ENCODE results near the gene PPP3CA.
"Not testable (repeated sequence)": the region's sequence is repeated elsewhere in the genome, so short reads cannot be mapped to it uniquely, and the experiment has no call there.

The PPP3CA gene

DNA sequence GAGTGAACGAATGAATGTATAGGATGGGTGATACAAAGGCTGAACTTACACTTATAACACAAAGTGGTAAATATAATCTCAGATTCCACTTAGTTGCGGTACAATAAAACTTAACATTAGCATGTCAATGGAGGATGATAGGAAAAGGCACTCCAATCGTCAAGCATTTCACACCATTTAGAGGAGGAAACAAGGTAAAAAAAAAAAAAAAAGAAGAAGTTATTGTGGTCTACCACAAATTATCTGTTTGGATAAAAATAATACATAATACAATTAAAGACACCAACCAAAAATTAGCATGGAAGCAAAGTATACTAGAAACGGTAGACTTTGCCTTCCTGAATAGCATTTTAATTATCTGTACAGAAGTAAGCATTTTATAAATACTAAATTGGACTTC, 205.5 kb downstream of the PPP3CA start:
- DNase-seq (ENCODE audit: low read depth in 2 of 2): no peak

GRCh38 chr4:101141230-101141629, 206.1 kb downstream of the PPP3CA start:
- DNase-seq (ENCODE audit: low read depth in 2 of 2): no peak

DNA sequence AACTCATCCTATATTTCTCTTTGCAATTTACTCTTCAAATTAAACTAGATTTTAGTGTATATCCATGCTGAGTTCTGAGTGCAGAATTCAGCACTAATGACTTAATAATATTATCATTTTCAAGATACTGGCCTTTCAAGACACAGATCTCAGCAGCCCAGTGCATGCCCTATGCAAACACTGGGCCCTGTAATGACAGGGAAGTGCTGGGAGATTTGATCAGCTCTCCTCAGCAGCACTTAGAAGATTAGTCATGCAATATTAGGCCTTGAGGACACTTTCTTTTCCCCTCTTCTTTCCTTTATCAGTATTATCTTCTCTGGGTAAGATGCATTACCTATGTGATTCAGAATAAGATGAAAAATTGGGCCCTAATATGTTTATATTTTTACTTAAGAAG, 207.1 kb downstream of the PPP3CA start:
- no peak for DNase-seq (ENCODE audit: low read depth in 2 of 2)

DNA sequence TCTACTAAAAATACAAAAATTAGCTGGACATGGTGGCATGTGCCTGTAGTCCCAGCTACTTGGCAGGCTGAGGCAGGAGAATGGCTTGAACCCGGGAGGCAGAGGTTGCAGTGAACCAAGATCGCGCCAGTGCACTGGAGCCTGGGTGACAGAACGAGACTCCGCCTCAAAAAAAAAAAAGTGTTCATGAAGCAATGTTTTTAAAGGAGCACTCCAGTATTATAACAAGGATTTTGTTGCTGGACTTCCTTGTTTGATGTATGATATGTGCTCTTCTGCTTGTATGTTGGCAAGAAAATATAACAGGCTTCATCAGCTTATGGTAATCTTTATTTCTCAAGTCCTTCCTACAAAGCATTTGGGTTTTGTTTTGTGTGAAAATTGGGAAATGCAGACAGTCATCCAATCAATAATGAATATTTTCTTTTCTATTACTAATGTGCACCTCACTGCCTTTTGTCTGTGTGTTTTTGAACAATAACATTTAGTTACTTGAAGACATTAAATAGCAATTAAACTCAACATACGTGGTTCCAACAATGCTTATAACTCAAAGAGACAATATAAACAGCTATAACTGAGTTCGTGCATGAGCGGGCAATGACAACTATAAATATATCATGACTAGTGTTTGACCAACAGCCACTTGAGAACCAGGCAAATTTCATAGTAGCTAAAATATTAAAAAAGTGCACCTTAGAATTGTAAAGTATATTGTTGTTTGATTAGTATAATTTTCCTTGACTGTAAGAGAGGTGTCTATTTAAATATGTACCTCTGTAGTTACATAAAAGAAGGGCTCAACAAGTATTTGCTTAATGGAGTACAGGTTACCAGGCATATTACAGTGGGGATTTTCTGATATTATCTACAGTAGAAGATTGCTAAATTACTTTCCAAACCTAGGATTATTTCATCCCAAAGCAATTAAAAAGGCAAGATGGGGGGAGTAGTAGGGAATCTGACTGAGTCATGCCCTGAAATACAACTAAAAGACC, 210.7 kb downstream of the PPP3CA start:
- no peak for DNase-seq (ENCODE audit: low read depth in 2 of 2)

DNA sequence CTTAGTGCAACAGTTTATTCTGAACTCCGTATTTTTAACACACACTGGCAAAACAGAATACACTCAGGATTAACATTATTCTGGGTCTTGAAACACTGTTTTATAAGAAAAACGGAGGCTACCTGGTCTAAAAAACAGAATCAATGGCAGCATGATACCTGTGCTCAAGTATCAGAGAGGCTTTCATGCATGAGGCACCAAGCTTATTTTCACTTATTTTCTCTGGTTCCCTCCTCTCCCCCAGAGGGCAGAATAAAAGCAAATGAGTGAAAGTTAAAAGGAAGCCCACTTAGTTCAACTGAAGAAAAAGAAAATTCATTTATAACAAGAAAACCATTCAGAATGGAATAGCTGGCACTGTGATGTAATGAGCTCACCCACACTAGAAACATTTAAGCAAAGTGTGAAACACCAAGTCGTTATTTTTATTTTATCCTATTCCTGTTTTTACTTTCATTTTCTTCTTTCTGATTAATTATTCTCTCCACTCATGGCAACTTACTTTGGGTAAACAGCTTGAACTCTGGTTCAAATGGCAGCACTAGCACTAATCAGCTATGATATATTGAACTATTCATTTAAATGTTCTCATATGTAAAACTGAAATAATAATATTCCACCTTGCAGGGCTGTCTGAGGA, 211.8 kb downstream of the PPP3CA start:
- no peak for DNase-seq (ENCODE audit: low read depth in 2 of 2)

DNA sequence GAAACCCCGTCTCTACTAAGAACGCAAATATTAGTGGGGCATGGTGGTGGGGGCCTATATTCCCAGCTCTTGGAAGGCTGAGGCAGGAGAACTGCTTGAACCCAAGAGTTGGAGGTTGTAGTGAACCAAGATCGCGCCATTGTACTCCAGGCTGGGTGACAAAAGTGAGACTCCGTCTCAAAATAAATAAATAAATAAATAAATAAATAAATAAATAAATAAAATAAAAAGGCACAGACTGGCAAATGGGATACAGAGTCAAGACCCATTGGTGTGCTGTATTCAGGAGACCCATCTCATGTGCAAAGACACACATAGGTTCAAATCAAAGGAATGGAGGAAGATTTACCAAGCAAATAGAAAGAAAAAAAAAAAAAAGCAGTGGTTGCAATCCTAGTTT, 216.3 kb downstream of the PPP3CA start:
- not testable (repeated sequence) for DNase-seq (ENCODE audit: low read depth in 2 of 2)

- DNase-seq (ENCODE audit: low read depth in 2 of 2): not testable (repeated sequence)
Measured at GRCh38 chr4:101128898-101129297, 218.4 kb downstream of the PPP3CA start.

DNA sequence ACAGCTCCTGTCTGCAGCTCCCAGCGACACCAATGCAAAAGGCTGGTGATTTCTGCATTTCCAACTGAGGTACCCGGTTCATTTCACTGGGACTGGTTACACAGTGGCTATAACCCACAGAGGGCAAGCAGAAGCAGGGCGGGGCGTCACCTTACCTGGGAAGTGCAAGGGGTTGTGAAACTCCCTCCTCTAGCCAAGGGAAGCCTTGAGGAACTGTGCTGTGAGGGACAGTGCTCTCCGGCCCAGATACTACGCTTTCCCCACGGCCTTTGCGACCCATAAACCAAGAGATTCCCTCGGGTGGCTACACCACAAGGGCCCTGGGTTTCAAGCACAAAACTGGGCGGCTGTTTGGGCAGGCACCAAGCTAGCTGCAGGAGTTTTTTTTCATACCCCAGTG, 218.9 kb downstream of the PPP3CA start:
- no peak for DNase-seq (ENCODE audit: low read depth in 2 of 2)

GRCh38 chr4:101127176-101127790, 220.0 kb downstream of the PPP3CA start:
- no peak for DNase-seq (ENCODE audit: low read depth in 2 of 2)

- no peak for DNase-seq (ENCODE audit: low read depth in 2 of 2)
Measured at GRCh38 chr4:101126059-101126458, 221.3 kb downstream of the PPP3CA start.

GRCh38 chr4:101125045-101125942, 222.0 kb downstream of the PPP3CA start:
- DNase-seq (ENCODE audit: low read depth in 2 of 2): no peak

GRCh38 chr4:101123231-101123630, 224.1 kb downstream of the PPP3CA start:
- no peak for DNase-seq (ENCODE audit: low read depth in 2 of 2)

DNA sequence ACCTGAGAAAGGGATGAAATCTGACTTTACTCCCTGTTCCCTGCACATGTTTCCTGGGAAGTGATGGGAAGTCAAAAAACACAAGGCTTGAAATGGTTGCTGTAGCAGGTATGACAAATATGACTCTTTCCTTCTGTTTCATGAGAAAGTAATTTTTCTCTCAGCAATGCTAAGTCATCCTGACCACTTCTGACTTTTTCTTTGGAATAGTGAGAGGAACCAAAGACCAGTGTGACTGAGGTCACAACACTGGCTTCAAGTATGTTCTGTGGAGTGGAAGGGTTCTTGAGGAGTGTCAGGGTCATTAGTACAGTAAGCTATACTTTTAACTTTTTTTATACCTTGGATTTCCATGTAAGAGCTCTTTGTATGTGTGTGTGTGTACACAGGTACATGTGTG, 225.3 kb downstream of the PPP3CA start:
- no peak for DNase-seq (ENCODE audit: low read depth in 2 of 2)

GRCh38 chr4:101119141-101119540, 228.2 kb downstream of the PPP3CA start:
- DNase-seq (ENCODE audit: low read depth in 2 of 2): no peak

GRCh38 chr4:101118617-101119016, 228.7 kb downstream of the PPP3CA start:
- no peak for DNase-seq (ENCODE audit: low read depth in 2 of 2)

- no peak for DNase-seq (ENCODE audit: low read depth in 2 of 2)
Measured at GRCh38 chr4:101115887-101116286, 231.4 kb downstream of the PPP3CA start.

- DNase-seq (ENCODE audit: low read depth in 2 of 2): no peak
Measured at GRCh38 chr4:101114936-101115372, 232.4 kb downstream of the PPP3CA start.

DNA sequence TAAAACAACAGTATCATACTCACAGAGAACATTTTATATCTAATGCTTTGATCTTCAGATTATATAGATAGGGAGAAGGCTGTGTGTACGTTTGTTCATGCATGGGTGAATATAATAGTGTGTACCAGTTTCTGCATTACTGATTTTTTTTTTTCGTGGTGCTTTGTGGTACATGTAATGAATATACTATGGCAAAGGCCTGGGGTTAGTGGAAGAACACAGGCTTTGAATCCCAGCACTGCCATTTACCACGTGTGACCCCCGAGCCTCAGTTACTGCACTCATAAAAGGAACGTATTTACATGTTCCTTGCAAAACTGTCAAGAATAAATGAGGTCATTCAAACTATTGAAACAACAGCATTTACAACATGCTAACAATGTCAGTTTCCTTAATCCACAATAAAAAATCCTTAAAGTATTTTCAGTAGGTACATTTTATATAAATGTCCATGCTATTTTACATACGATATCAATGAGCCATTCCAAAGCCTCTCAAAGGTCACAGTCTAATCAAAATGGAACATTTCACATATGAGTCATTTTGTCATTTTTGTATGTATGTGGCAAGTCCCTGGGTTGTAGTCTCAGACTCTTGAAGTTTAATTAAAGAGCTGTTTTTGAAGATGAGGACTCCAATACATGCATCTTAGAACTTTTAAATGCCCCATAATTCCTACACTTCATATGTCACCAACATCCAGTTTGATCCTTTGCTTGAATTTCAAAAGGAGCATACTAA, 242.8 kb downstream of the PPP3CA start:
- no peak for DNase-seq (ENCODE audit: low read depth in 2 of 2)

DNA sequence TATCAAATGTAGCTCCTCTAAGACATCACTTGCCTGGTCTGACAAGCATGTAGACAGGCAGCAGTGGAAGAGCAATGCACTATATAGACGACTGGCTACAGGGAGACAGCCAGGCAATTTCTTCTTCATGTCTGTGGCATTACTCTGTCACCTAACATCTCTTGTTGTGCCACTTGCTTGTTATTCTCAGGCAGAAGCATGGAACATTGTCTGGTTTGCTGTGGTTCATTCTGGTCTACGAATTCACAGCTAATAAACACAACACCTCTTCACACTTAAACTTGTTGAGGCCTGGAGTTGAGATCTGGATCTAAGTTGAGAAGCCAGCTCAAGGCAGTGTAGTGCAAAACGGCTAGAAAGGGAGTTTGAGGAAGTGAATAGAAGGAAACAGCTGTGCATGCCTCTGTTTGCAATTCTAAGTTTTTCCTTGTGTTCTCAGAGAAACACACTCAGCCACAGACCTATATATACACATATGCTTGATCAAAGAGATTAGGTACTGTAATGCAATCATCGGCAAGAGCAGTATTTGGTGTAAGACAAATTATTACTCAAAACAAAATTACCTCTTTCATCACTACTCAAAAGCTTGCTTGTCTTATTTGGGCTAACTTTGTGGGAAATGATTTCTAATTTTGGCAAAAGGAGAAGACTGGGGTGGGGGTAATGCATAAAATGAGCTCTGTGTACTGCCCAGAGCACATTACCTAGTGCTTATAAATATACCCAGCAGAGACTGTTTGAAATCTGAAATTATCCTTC, 243.8 kb downstream of the PPP3CA start:
- DNase-seq (ENCODE audit: low read depth in 2 of 2): no peak

Data from stimulated activated CD8-positive, alpha-beta memory T cell treated with anti-CD3 and anti-CD28 coated beads, Interleukin-15, amount 100 ng/mL, for 4 hours (primary cell).